ENCODE measurements around the gene PLCL2. TPM values are rescaled to one million over a fixed set of nuclear protein-coding genes. Genes with fewer than 3 reads are reported as not detected.
A peak's percentile ranks its signal among the peaks of the same experiment; 100 is the strongest.

PLCL2 gene
- total and polyA plus RNA-seq, 10 of the 15 experiments (the other 5 are each of a cell fraction or from before 2014, with no cell fraction given), result 7.5 to 37.3 (median 21.7) TPM

- Histone ChIP-seq H3K36me3 (ENCODE audit: control insufficient read depth in 2 of 2, insufficient read depth in 2 of 2, low read length in 1 of 2) (no peaks in the 10 kb centered on the region), H3K27ac (ENCODE audit: control insufficient read depth, insufficient read depth) (peak overlapping the region; percentile 93), H3K27me3 (replicated peaks in 1 of 2; ENCODE audit: control insufficient read depth in 2 of 2, insufficient read depth in 2 of 2, low read length in 1 of 2) (no peaks in the 10 kb centered on the region), H3K9me3 (replicated peaks; ENCODE audit: control insufficient read depth, insufficient read depth, low read length) (no peaks in the 10 kb centered on the region), H2AFZ (ENCODE audit: control insufficient read depth, low read depth, low read length) (no peak overlapping the region), H3K79me2 (ENCODE audit: control insufficient read depth, insufficient read depth, low read length) (peaks cover 73% of the 10 kb centered on the region), H3K4me2 (ENCODE audit: control insufficient read depth, insufficient read depth) (peak overlapping the region; percentile 89), H3K9ac (ENCODE audit: control insufficient read depth, insufficient read depth, low read length) (peak overlapping the region; percentile 92), H4K20me1 (ENCODE audit: control insufficient read depth, insufficient read depth) (no peaks in the 10 kb centered on the region), H3K4me3 (peak overlapping the region; percentile 94), H3K4me1 (ENCODE audit: control insufficient read depth, insufficient read depth, low read length) (peaks cover 5% of the 10 kb centered on the region; the same call in 1 of the 2 replicates)
- intact Hi-C loops (cut with micrococcal nuclease; ENCODE audit: unreplicated experiment), result loop anchor here (5.0 to 10.0 kb wide), 4 partner anchors 41 to 284 kb away; no protein-coding TSS in a partner anchor
- RAD21 ChIA-PET (ENCODE audit: unreplicated experiment), result interaction anchor here (0.8 to 8.9 kb wide), 15 partner anchors 10 to 346 kb away, joined by 3 to 76 read pairs (median 8); no protein-coding TSS in a partner anchor
- SMC1A ChIA-PET (ENCODE audit: uncharacterized antibody, unreplicated experiment), result interaction anchor here (0.6 to 6.3 kb wide), 27 partner anchors 10 to 1253 kb away, joined by 3 to 68 read pairs (median 5); no protein-coding TSS in a partner anchor
- CTCF ChIA-PET, result interaction anchor here (0.8 to 6.6 kb wide), 18 partner anchors 10 to 621 kb away, joined by 3 to 56 read pairs (median 5); partner anchors contain the start of genes DPH3 and OXNAD1
- FAIRE-seq (peak; percentile 38), DNase-seq (ENCODE audit: low read depth, low spot score) (no peak), ATAC-seq (no peak; the same call in 1 of the 3 replicates)
- BruUV-seq (replicated peaks), result no TSS peak
- POLR2A ChIA-PET, result interaction anchor here (0.7 to 2.8 kb wide), 10 partner anchors 10 to 139 kb away, joined by 3 to 14 read pairs (median 4); no protein-coding TSS in a partner anchor
- 52% methylated on average over 3 of the region's 3 CpGs for WGBS (ENCODE audit: insufficient coverage, insufficient replicate concordance, low lambda C conversion rate, missing lambda C conversion rate)
- in situ Hi-C loops (cut with MboI), result no loop called here
- TF ChIP-seq IRF5 (IDR thresholded peaks at IDR 0.05; ENCODE audit: borderline replicate concordance), result no peak
- TF ChIP-seq ZNF24 (IDR thresholded peaks at IDR 0.05), result no peak
- no peak for TF ChIP-seq HDGF (IDR thresholded peaks at IDR 0.05)
- no peak for TF ChIP-seq E2F8 (IDR thresholded peaks at IDR 0.05; ENCODE audit: low read depth, partially characterized antibody)
- TF ChIP-seq POLR2AphosphoS5 (IDR thresholded peaks at IDR 0.05; ENCODE audit: low read length), result no peak
- TF ChIP-seq FOS (IDR thresholded peaks at IDR 0.05; ENCODE audit: borderline replicate concordance, extremely low read depth, insufficient read length), result no peak
- no peak for TF ChIP-seq NFXL1 (IDR thresholded peaks at IDR 0.05; ENCODE audit: borderline replicate concordance)
- TF ChIP-seq NR2C1 (IDR thresholded peaks at IDR 0.05), result no peak
- no peak for TF ChIP-seq NBN (IDR thresholded peaks at IDR 0.05)
- no peak for TF ChIP-seq CBX5 (IDR thresholded peaks at IDR 0.05; ENCODE audit: low read depth)
- TF ChIP-seq CUX1 (IDR thresholded peaks at IDR 0.05; ENCODE audit: insufficient replicate concordance, low read depth, low read length), result no peak
- 0 out of 2 replicates have a peak, but pooled peaks have one; percentile 2 for TF ChIP-seq ATF2 (IDR thresholded peaks at IDR 0.05; ENCODE audit: low read length)
- TF ChIP-seq BHLHE40 (IDR thresholded peaks at IDR 0.05; ENCODE audit: borderline replicate concordance in 1 of 2, low read depth in 2 of 2, low read length in 1 of 2), result peak; percentile 14 to 52; a peak in 2 of 4 replicates
Measured at GRCh38 chr3:16886303-16886683, 1.5 kb downstream of the PLCL2 start.

Data from GM12878 (cell line).